Measurements from ENCODE around the gene ELMOD1.

ELMOD1 gene

DNA sequence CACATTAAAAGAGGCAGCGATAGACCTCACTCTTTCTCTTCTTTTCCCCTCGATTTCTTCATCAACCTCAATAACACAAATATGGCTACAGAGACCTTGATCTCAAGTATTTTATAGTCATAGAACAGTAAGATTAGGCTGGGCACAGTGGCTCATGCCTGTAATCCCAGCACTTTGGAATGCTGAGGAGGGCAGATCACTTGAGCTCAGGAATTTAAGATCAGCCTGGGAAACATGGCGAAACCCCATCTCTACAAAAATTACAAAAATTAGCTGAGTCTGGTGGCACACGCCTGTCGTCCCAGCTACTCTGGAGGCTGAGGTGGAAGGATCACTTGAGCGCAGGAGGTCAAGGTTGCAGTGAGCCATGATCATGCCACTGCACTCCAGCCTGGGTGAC lies 106.3 kb downstream of the ELMOD1 start:
- TF ChIP-seq, protein P1, sequence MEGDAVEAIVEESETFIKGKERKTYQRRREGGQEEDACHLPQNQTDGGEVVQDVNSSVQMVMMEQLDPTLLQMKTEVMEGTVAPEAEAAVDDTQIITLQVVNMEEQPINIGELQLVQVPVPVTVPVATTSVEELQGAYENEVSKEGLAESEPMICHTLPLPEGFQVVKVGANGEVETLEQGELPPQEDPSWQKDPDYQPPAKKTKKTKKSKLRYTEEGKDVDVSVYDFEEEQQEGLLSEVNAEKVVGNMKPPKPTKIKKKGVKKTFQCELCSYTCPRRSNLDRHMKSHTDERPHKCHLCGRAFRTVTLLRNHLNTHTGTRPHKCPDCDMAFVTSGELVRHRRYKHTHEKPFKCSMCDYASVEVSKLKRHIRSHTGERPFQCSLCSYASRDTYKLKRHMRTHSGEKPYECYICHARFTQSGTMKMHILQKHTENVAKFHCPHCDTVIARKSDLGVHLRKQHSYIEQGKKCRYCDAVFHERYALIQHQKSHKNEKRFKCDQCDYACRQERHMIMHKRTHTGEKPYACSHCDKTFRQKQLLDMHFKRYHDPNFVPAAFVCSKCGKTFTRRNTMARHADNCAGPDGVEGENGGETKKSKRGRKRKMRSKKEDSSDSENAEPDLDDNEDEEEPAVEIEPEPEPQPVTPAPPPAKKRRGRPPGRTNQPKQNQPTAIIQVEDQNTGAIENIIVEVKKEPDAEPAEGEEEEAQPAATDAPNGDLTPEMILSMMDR (IDR thresholded peaks at IDR 0.05; ENCODE audit: insufficient read depth, low read length, poor library complexity, severe bottlenecking): no peak
- H3K27me3 ChIP-seq (replicated peaks; ENCODE audit: control insufficient read depth, insufficient read depth, low read length): peaks cover 1% of the 10 kb centered on the region; the same call in 1 of the 2 replicates
- no peak for DNase-seq (ENCODE audit: extremely low read depth, insufficient read length)

DNA sequence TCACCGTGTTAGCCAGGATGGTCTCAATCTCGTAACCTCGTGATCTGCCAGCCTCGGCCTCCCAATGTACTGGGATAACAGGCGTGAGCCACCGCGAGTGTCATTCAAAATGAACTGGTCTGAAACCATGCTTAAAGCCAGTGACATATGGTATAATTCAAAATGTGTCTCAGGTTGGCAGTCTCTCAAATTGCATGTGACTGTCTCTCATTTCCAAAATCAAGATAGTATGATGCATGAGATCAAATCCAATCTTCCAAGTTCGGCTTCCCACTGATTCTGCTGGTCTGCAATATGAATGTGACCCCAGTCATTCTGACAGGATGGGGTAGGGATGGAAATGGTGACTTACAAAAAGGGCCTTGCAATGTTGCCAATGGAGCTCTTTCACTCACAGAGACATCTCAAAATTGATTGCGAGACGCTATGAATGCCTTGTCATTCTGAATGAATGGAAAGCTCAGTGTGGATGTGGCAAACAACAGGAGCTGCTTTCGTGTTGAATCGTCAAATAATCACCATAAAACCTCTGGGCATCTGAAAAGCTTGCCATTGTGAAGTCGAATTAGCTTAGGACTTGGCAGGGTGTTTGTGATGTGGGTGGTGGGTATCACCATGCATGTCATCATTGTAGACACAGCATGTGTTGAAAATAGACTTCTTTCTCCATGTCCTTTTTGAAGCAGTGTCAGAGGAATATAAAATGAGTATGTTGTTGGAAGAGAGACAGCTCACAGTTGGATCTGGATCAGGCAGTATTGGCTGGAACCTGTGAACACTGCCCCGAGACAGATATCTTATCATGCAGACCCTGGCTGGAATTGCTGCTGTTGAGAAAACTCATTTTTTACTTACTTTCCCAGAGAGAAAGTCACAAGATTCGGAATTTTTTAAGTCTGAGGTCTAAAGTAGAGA lies 108.7 kb downstream of the ELMOD1 start:
- Histone ChIP-seq H3K27me3 (replicated peaks; ENCODE audit: control insufficient read depth, insufficient read depth, low read length) (peaks cover 1% of the 10 kb centered on the region; the same call in 1 of the 2 replicates), H3K4me3 (replicated peaks; ENCODE audit: low read depth, low read length) (no peak overlapping the region), H3K36me3 (ENCODE audit: control insufficient read depth, insufficient read depth, low read length) (no peaks in the 10 kb centered on the region)
- DNase-seq (ENCODE audit: extremely low read depth, insufficient read length): no peak
- TF ChIP-seq, protein P1 (IDR thresholded peaks at IDR 0.05; ENCODE audit: insufficient read depth, low read length, poor library complexity, severe bottlenecking): no peak

More for the DNA sequence above, 106.3 kb downstream of the ELMOD1 start:
- no peaks in the 10 kb centered on the region for H3K36me3 ChIP-seq (ENCODE audit: control insufficient read depth, insufficient read depth, low read length)
- H3K4me3 ChIP-seq (replicated peaks; ENCODE audit: low read depth, low read length): no peak overlapping the region

DNA sequence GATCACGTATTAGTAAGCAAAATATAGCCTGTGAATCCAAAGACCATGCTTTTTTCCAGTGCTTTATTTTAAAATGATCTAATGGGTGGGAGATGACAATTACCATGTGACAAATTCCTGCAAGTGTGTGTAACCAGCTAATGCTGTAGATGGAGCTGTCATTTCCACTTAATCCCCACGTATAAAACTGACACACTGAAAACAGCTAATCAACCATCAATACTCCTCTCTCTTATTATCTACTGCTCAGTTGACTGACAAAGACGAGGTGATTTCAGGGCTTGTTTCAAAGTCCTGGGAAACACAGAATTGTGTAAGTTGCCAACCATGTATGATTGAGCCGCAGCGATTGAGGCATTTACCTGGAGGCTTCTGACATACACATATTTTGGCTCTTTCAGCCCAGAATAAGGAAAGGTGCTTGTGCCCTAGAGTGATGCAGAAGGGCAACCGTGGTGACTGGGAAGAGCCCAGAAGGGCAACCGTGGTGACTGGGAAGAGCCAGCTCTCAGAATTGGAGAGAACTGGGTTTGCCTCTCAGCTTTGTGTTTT lies 111.2 kb downstream of the ELMOD1 start:
- Histone ChIP-seq H3K27me3 (replicated peaks; ENCODE audit: control insufficient read depth, insufficient read depth, low read length) (peaks cover 1% of the 10 kb centered on the region; the same call in 1 of the 2 replicates), H3K4me3 (replicated peaks; ENCODE audit: low read depth, low read length) (no peak overlapping the region), H3K36me3 (ENCODE audit: control insufficient read depth, insufficient read depth, low read length) (no peaks in the 10 kb centered on the region)
- DNase-seq (ENCODE audit: extremely low read depth, insufficient read length): no peak
- TF ChIP-seq, protein P1 (IDR thresholded peaks at IDR 0.05; ENCODE audit: insufficient read depth, low read length, poor library complexity, severe bottlenecking): no peak

DNA sequence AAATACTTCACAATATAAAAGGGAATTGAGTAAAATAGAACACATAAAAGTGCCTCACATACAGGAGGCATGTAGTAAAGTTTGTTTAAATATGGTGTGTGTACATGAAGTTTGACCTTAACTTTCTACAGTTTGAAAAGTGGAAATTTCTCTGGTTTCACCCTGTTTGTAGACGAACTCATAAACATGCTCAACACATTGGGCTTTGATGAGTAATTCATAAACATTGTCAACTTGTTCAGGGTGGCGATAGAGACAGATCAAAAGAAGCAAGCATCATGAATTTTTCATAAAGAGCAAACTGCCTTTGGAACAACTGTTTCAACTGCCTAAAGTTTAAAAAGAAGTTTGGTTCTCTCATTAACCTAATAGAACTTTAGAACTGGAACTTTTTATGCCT lies 111.8 kb downstream of the ELMOD1 start:
- no peak for DNase-seq (ENCODE audit: extremely low read depth, insufficient read length)
- Histone ChIP-seq H3K36me3 (ENCODE audit: control insufficient read depth, insufficient read depth, low read length) (no peaks in the 10 kb centered on the region), H3K4me3 (replicated peaks; ENCODE audit: low read depth, low read length) (no peak overlapping the region), H3K27me3 (replicated peaks; ENCODE audit: control insufficient read depth, insufficient read depth, low read length) (peaks cover 1% of the 10 kb centered on the region; the same call in 1 of the 2 replicates)
- TF ChIP-seq, protein P1 (IDR thresholded peaks at IDR 0.05; ENCODE audit: insufficient read depth, low read length, poor library complexity, severe bottlenecking): no peak

DNA sequence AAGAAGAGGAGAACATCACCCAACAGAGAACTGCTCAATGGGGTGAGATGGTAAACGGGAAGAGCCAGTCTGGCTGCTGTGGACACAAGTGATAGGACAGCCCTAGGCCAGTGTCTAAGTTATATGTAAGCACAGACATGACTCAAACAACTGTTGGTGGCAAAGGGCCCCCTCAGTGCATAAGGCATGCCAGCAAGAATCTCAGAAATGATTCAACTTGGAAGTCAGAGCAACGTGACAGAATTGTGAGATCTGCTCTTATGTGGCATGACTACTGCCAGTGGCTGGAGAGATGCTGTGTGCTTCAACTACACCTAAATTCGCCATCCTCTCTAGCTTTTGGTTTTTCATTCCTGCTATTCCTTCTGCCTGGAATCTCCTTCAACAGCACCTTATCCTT lies 113.5 kb downstream of the ELMOD1 start:
- no peak for DNase-seq (ENCODE audit: extremely low read depth, insufficient read length)
- Histone ChIP-seq H3K36me3 (ENCODE audit: control insufficient read depth, insufficient read depth, low read length) (no peaks in the 10 kb centered on the region), H3K27me3 (replicated peaks; ENCODE audit: control insufficient read depth, insufficient read depth, low read length) (peaks cover 1% of the 10 kb centered on the region; the same call in 1 of the 2 replicates), H3K4me3 (replicated peaks; ENCODE audit: low read depth, low read length) (no peak overlapping the region)
- TF ChIP-seq, protein P1 (IDR thresholded peaks at IDR 0.05; ENCODE audit: insufficient read depth, low read length, poor library complexity, severe bottlenecking): no peak
